ENCODE results near the gene RREB1.
"Not testable (repeated sequence)": the region's sequence is repeated elsewhere in the genome, so short reads cannot be mapped to it uniquely, and the experiment has no call there.

The RREB1 gene

DNA sequence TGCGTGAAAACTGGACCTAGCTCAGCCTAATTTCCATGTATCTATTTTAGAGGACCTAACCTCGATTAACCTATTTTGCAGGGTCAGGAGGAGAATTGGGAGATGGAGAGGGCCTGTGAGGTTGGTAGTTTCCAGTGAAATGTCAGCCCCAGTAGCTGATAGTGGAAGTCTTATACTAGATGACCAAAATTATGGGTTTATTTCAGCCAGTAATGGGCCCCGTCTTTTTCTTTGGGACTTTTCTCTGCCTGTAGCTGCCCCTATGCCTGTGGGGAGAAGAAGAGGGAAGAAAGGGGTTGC lies 37.8 kb downstream of the RREB1 start:
- no peak for DNase-seq

- no peak for DNase-seq
Measured at GRCh38 chr6:7145885-7146828, 38.4 kb downstream of the RREB1 start.

DNA sequence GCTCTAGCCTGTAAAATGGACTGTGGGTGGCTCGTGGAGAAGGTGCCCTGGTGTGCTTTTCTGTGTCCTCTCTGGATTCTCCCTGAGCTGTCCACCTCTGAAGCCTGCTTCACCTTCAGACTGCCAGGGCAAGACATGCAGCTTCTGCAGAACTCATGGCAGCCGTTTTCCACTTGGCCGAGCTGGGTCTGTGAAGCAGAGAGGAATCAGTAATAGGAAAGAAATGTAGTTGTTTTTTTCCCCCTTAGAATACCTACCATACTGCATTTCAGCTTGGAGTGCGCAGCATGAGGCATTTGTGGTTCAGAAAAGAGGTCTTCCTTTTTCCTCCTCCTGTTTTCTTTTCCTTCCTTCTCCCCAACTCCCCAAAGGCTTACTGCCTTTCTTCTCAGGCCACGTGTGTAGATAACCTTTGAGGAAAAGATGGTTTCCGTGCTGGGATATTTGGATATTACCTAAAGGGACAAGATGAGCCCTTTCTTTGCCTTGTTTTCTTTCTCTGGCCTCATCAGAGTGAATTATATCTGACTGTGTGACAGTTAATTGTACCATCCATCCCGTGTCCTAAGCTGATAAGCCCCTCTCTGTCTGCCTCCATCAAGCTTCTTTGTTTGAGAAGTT lies 39.4 kb downstream of the RREB1 start:
- DNase-seq = no peak

DNA sequence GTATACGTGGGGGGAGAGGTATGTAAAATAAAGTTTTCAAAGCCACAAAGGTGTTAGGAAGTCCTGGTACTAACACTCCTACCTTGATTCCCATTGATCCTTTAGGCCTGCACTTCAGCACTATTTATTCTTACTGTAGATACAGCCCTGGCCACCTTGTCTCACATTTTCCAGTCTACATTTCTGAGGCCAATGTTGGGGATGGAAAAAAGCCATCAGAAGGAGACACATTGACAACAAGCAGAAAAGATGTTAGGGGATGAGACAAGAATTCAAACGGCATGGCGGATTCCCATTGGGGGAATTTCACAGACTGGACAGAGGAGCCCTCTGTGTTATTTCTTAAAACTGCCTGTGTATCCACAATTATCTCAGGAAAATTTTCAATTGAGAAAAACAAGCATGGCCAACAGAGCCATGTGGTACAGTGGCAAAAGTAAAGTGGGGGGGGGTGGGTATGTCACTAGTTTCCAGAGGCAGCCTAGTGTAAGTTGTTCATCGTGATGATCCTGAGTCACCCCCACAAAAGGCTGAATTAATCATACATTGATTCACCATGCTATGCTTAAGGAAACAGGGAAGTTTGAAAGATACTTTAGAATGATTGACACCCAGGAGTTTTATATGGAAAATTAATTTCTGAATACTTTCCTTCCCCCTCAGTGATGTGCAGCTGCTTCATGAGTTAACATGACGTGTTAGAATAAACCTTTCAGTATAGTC lies 40.5 kb downstream of the RREB1 start:
- DNase-seq = no peak

DNA sequence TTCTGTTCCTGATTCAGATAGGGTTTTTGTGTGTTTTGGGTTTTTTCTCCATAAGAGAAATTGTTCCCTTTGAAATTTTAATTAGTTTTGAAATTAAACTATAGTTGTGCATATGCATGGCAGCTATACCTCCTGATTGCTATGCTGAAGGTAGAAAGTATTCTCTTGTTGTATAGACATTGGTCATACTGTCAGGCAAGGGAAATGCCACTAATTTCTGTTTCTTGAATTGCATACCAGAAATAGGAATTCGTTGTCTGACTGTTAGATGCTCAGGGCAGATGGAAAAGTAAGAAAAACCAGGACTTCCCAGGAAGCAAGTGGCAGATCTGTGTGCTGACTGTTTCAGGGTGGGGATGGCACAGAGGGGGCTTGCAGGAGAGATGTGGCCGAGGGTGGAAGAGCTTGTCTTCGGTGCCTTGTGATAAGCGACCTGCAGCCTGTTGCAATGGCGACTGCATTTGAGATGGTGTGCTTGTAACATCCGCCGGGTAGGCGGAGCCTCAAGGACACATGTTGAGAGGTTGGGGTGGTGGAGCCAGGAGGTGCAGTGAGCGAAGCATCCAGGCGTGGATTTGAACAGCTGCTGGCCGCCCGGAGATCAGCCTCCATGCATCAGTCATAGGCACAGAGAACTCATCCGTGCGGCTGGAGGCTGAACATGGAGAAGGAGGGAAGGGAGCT lies 42.8 kb downstream of the RREB1 start:
- no peak for DNase-seq

GRCh38 chr6:7151381-7151780 lies 43.6 kb downstream of the RREB1 start:
- DNase-seq = no peak

- DNase-seq = no peak
Measured at GRCh38 chr6:7152462-7152861, 44.7 kb downstream of the RREB1 start.

GRCh38 chr6:7153789-7154188 lies 46.0 kb downstream of the RREB1 start:
- DNase-seq = no peak

DNA sequence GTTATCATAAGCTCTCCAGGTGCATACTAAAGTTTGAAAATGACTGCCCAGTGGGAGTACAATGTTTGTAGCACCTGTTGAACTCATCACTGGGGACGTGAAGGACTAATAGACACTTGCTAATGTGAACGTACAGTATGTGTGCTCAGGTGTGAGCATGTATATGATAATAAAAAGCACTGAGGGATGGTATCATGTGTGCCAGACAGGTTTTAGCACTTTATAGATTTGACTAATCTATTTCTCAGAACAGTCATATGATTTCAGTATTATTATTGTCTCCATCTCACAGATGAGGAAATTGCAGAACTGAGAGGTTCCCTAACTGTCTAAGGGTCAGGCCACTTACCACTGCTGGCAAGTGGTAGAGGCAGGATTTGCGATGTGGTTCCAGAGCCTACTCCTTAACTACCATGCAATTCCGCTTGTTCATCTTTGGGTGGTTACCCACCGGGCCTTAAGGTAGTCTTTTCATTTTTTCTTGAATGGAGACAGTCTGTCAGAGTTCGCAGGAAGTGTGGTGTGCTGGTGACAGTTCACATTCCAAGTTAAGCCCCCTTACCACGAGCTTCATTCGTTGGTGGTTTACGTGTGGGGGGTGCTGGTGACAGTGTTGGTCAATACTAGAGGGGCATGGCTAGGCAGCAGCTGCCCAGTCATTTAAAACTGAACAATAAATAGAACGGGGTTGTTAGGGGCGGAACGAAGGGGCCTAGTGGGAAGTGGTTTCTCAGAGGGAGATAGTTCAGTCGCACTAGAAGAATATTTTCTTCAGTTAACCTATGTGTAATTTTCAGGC lies 46.8 kb downstream of the RREB1 start:
- no peak for DNase-seq

DNA sequence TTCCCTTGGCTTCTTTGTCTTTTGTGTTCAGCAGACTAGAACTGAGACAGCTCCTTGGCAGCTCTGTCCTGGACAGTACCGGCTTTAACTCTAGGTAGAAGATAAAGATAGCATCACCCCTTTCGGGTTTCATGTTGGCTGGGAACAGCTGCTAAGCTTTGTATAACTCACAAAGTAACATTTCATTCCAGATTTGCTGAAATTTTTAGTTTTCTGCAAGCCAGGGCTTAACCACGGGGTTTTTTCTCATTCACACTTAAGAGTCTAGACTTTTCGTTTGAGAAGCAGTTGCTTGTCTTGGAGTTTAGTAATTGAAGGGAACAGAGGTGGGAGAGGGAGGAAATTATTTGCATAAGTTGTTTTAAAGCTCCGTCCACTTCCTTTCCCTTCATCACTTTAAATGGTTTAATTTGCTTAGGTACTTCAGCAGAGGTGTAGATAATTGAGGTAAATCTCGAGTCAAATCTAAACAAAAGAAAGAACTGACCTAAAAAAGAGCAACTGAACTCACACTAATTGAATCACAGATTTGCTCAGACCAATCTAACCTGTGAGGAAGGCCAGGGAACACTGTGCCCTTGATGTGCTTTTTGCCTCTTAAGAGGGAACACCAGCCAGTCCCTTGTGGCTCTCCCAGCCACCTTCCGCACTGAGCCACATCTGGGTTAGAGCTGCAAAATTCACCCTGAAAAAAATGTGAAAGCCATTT lies 48.3 kb downstream of the RREB1 start:
- DNase-seq = no peak

- no peak for DNase-seq
Measured at GRCh38 chr6:7156643-7157278, 49.0 kb downstream of the RREB1 start.

DNA sequence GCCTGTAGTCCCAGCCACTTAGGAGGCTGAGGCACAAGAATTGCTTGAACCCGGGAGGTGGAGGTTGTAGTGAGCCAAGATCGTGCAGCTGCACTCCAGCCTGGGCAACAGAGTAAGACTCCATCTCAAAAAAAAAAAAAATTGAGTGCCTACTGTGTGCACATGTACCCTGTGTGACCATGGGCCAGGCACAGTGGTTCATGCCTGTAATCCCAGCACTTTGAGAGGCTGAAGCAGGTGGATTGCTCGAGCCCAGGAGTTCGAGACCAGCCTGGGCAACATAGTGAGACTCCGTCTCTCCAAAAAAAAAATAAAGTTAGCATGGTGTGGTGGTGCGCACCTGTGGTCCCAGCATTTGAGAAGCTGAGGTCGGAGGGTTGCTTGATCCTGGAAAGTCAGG lies 49.5 kb downstream of the RREB1 start:
- DNase-seq = not testable (repeated sequence)

DNA sequence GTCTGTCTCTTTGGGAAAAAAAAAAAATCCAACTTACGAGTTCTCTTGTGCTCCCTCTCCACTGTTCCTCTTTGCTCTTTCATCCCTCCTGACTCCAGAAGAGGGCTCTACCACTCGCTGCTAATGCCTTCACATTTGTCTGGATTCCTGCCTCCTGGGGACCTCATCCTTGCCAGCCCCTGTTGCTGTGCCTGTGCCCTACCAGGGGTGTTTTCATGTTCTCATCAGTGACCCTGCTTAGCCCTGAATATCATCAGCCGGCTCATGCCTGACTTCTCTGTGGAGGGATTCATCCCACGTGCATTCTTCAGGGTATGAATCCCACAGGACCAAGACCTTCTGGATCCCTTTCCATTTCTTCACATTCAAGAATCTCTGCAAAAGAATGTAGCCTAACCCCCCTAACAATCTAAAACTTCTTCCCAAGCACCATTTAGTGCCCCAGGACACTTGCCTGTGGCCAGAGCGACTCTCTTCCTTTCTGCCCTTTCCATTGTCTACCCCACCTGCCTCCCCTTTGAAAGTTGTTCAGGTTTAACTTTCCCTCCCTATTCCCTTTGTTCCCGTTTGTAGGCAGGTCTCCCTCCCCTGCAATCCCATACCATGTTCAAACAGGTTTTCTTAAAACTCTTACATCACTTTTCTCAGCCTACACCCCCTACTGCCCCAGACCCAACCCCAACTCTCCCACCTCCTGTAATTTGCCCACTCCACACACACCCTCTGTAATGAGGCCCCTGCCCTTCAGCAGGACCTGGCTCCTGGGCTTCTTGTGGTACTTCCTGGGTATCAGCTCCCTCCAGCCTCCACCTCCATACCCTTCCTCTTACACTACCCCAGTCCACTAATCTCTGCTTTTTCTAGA lies 50.2 kb downstream of the RREB1 start:
- DNase-seq = no peak

DNA sequence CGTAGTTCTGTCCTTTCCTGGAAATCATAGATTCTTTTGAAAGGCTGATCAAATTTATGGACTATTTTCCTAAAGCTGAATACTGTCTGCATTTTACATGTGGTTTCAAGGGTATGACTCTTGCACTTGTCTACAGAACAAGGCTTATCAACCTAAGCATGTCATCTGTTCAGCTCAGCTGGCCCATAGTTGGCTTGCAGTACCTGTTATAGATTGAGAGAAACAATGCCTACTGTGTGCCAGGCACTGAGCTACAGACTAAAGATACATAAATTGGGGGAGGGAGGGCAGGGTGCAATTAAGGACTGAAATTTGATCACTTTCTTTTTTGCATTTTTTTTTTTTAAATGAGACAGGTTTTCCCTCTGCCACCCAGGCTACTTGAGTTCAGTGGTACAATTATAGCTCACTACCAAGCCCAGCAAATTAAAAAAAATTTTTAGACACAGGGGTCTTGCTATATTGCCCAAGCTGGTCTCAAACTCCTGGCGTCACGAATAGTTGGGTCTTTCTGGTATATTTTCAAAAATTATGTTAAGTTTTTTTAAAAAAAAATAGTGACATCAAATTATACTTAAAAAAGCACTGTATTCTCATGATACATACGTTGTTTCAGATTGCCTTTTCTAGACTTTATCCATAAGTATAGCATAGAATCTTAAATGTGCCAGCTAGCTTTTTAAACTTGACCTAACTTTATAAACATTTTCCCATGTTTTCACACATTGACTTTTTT lies 52.2 kb downstream of the RREB1 start:
- DNase-seq = no peak

- DNase-seq = no peak
Measured at GRCh38 chr6:7161253-7161623, 53.5 kb downstream of the RREB1 start.

DNA sequence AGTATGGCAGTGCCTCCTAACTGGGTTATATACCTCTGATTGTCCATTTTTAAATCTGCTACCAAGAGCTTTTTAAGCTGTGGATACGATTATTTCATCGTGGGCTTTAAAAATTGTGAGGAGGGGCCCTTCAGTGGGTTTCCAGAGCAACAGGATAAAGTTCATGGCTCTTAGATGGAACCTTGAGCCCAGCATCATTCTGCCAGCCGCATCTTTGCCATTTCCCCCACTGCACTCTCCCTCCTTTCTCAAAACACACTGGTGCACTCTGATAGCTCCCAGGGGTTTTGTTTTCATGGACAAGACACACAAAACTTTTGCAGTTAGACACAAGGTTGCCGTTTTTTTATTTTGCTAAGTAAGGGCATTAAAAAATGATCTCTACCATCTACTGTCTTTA lies 54.1 kb downstream of the RREB1 start:
- DNase-seq = no peak

- no peak for DNase-seq
Measured at GRCh38 chr6:7163661-7164071, 55.9 kb downstream of the RREB1 start.

DNA sequence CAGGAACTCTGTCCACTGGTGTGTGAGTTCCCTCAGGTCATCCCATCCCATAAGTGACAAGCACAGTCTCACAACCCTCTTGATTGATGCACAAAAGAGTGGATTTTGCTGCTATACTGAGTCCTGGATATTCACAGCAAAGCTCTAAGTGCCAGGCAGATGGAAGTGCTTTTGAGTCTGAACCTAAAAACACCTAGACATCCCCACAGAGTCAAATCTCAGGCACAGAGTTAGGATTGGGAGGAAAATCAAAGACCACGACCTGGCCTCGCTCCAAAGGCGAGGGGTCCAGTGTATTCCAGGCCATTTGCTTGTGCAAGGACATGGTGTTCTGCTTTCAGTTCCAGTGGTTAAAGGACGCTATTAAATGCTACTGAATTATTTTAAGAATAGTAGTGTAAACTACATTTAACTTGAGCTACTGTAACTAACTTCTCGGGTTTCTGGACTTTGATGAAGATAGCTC lies 56.8 kb downstream of the RREB1 start:
- DNase-seq = no peak

Measured in 8988T (cell line).